Fibroblast of the conjunctiva (primary cell): ENCODE data around the gene PHLDA2.

Experiments
- DNase-seq: peaks from one replicate; pipeline ENCODE4 v3.0.0-alpha.2; 2010; ENCODE audit warnings: low read depth

Gene PHLDA2

DNA sequence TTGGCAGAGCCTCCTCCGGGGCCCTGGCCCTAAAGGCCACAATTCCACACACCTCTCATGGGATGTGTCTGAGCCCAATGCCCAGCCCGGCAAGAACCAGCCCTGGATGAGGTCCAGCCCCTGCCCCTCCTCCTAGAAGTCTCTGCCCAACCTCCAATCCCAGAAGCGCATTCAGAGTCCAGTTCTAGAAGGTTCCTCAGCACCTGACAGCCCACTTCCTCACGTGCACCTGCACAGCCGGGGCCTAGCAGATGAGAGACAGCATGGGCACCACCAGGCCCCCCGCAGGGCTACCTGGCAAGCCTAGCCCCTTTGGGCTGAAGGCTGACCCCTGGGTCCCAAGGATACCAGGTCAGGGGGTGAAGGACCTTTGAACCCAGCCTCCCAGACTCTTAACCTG lies 32.2 kb downstream of the PHLDA2 start:
- DNase-seq = no peak

- no peak for DNase-seq
Observed at GRCh38 chr11:2896047-2896446, 33.2 kb downstream of the PHLDA2 start.

GRCh38 chr11:2893935-2894334 lies 35.3 kb downstream of the PHLDA2 start:
- DNase-seq = no peak

- DNase-seq = no peak
Observed at GRCh38 chr11:2892967-2893528, 36.2 kb downstream of the PHLDA2 start.

GRCh38 chr11:2892215-2892966 lies 36.8 kb downstream of the PHLDA2 start:
- peak; percentile 48 for DNase-seq

DNA sequence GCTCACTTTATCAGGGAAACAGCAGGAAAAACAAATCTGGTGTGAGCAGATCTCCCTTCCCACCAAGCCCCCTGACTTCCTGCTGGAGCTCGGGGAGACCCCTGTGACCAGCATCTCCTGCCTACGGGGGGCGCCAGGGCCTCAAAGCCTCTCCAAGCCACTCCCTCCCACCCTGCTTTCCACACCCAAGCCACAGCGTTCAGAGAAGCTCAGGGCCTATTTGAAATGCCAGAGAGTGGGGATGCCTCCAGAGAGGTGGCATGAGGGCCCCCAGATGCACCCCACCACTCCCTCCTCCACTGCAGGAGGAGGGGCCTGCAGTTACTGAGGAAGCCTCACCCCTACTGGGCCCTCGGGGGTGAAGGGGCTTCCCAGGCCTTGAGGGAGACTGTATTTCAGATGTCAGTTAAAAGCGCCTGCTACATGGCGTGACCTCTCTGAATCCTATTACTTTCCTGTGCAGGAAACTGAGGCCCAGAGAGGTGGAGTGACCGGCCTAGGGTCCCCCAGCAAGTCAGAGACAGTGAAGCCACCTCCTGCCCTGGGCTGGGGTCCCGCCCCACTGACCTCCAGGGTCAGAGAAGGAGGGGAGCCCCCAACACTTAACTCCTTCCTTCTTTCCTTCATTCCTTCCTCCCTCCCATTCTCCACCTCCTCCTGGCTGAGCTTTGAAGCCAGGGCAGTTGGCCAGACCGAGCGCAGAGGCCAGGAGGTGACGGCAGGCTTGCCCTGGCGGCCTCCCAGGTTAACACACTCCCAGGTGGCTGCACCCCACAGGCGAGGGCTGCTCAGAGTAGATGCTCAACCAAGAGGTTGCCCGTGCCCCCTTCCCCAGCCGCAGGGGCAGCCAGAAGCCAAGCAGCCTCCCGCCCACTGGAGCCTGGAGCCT lies 37.6 kb downstream of the PHLDA2 start:
- no peak for DNase-seq

DNA sequence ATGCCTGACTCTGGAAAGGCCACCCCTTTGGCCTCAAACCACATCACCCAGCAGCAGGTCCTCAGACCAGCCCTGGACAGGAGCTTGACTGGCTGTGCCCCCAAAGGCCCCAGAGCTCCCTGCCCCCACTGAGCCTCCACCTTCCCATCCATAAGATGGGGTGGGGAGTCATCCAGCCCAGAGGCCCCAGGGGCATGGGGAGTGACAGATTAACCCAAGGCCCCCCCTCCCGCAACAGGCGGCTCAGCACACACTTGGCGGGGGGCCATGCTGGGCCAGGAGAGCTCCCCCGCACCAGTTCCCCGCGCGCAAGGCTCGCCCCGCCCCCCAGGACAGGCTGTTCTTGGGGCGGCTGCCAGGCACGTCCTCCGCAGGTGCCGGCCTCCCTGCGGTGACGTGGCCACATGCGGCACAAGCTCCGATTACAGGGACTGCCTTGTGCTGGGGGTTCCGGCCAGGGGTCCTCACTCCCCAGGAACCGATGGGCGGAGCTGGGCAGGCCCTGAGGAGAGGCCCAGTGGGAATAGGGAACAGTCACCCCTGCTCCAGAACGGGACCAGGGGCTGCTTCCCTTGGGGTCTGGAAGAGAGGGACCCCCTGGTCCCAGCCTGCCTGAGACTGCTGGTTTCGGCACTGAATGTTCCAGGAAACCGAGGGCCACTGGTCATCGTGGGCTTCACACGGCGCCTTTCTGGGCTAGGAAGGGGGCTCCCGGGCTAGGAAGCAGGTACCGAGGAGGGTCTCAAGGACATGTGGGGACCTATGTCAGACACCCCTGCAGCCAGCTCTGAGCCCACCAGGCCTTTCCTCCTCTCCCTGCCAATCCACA lies 38.5 kb downstream of the PHLDA2 start:
- no peak for DNase-seq

DNA sequence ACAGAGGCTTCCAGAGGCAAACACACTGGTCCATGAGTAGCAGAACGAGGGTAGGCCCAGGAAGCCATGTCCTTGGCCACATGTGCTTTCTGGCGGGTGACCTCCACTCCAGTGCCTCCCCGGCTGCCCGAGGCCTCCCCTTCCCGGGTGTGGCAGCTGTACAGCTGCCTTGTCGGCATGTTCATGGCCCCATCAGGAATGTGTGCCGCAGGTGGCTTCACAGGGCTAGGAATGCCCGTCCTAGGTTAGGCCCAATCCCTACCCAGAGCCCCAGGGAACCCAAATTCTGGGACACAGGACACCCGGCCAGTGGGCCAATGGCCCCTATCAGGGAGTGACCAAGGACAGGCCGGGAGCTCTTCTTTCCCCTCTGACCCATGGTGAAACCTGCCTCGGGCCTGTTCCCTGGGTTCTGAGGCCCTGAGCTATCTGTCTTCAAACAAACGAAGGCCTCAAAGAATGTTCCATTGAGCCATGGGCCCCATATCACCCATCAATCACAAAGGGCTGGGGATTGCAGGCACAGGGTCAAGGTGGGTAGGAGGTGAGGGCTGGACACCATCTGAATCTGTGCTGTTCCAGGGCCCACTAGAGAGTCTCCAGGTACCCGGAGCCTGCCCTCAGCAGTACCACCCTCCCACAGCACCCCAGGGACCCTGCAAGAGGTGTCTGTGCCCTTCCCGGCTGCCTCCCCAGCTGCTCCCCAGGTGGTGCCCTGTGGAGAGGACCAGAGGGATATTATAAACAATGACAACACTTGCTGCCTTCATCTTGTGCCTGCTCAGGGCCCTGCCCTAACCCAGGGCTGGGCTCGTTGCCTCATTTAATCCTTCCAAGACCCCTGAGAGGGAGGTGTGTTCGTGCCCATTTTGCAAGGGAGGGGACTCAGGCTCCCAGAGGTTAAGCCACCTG lies 39.6 kb downstream of the PHLDA2 start:
- DNase-seq = no peak

DNA sequence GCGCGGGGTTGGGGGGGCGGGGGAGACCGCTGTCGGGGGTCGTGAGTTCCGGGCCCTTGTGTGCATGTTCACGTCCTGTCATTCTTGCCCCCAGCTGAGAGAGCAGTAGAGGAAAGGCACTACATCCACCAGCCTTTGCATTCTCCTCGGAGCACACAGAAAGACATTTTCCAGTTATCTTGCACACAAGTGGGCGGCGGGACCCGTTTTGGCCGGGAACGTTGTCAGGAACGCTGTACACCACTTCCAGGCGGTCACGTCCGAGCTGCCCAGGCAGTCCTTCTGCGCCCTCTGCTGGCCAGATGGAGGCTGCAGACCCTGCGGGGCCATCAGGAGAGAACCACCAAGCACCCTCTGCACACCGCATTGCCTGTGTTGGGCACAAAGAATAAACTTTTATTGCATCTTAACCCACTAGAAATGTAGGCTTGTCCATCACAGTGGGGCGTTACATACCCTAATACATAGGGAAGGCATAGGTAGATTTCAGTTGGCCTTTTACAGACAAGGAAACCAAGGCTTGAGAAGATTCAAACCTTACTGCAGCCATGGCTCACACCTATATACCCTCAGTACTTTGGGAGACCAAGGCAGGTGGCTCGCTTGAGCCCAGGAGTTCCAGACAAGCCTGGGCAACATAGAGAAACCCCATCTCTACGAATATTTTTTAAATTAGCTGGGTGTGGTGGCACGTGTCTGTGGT lies 40.8 kb downstream of the PHLDA2 start:
- peak; percentile 79 for DNase-seq

- no peak for DNase-seq
Observed at GRCh38 chr11:2887515-2888195, 41.6 kb downstream of the PHLDA2 start.

GRCh38 chr11:2886936-2887335 lies 42.3 kb downstream of the PHLDA2 start:
- DNase-seq = no peak

DNA sequence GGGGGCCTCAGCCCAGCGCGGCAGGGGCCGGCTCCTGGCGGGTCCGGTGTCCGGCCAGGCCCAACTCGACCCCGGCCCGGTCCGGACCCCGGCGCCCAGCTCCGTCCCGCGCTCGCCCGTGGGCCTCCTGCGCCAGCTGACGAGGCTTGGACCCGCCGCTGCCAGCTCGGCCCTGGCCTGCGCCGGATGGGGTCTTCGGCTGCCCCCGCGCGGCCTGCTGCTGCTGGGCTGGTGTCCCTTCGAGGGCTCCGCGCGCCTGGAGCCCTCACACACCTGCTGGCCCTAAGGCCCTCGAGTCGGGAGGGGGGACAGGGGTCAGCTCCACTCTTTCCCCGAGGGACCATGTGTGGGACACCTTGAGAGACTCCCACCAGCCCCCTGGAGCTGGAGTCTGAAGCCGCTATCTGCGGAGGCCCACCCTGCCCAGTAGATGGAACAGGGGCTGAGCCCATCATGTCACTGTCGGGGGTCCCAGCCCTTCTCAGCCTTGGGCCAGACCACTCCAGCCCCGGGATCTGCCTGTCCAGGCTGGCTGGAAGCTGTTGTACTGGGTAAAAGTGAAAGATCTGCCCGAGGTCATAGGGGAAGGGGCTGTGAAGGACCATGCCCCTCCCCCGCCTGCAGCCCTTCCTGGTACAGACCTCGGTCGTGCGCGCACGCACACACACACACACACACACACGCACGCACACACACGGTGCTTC lies 42.9 kb downstream of the PHLDA2 start:
- DNase-seq = no peak

DNA sequence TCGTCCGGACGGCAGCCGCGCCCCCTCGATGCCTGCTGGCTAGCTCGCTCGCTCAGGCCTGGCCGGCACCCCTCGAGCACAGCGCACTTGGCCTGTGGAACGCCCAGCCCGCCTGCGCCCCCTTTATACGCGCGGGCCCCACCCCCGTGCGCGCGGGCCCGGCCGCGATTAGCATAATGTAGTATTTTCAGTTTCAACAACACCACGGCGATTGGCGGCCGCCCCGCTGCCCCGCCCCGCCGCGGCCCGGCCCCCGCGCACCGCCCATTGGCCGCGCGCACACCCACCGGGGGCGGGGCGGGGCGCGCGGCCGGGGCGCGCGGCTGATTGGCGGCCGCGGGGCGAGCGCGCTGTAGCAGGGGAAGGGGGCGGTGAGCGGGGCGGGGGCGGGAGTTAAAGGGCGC lies 43.5 kb downstream of the PHLDA2 start, which contains the start of gene CDKN1C:
Gene CDKN1C, minus strand, starts transcription at position 98 of the 404 bp plus-strand sequence. CDS start 319 bp downstream, outside the sequence.
- DNase-seq = peak; percentile 65

- DNase-seq = peak; percentile 30
Observed at GRCh38 chr11:2885017-2885677, 44.1 kb downstream of the PHLDA2 start.

- DNase-seq = no peak
Observed at GRCh38 chr11:2883979-2884815, 45.0 kb downstream of the PHLDA2 start.

- no peak for DNase-seq
Observed at GRCh38 chr11:2883640-2883978, 45.6 kb downstream of the PHLDA2 start.

DNA sequence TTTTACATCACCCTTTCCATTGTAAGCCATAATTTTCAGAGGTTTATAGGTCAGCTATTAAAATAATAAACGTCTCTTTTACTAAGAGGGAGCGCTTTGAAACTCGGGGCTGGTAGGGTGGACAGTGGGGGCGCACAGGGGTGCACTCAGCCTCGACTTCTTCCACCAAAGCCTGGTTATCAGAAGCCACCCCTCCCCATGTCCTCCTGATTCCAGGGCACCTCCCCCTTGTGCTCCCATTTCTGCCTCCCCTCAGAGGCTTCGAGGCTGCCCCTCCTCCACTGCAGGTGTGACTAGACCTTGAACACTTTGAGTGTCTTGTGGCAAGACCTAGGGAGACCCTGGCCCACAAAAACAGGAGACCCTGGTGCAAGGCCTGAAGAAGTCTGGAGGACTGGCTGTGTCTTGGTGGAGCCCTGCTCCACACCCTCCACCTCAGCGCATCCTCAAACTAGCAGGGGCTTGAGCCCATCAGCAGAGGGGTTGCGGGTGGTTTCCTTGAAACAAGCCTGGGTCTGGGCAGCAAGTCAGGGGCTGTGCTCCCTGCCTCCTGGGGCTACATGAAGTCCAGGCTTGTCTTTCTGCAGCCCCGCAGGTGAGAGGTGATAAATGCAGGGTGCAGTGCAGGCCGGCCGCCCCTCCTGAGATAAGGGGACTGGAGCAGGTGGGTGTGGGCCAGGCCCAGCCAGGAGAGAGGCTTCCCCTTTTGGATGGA lies 46.7 kb downstream of the PHLDA2 start:
- DNase-seq = no peak
